Measurements from ENCODE around the gene PIP4K2B. TPM values are rescaled to one million over a fixed set of nuclear protein-coding genes. Genes with fewer than 3 reads are reported as not detected.

The PIP4K2B gene
- total and polyA plus RNA-seq, 9 of the 15 experiments (the other 6 are each of a cell fraction or from before 2014, with no cell fraction given): 3.7 to 29.9 (median 23.0) TPM

GRCh38 chr17:38747463-38748148 is 51.8 kb downstream of the PIP4K2B start (continued):
- TF ChIP-seq CTCFL (IDR thresholded peaks at IDR 0.05; ENCODE audit: borderline replicate concordance, insufficient read depth, low read depth, low read length, poor library complexity, severe bottlenecking): peak; percentile 63
- TF ChIP-seq TFAP4 (CRISPR knock-in tag; IDR thresholded peaks at IDR 0.05; ENCODE audit: borderline replicate concordance): no peak; the same call in 1 of the 2 replicates
- peak; percentile 56; the same call in 1 of the 2 replicates for TF ChIP-seq ZBTB40 (IDR thresholded peaks at IDR 0.05)
- no peak for TF ChIP-seq ZBTB40 (CRISPR knock-in tag; IDR thresholded peaks at IDR 0.05)
- TF ChIP-seq EP400 (IDR thresholded peaks at IDR 0.05): no peak
- TF ChIP-seq RAD51 (IDR thresholded peaks at IDR 0.05; ENCODE audit: borderline replicate concordance, low read depth): no peak
- peak in 1 of 2 experiments; percentile 49; a peak in 1 of 4 replicates for TF ChIP-seq HDAC1 (IDR thresholded peaks at IDR 0.05)
- no peak for TF ChIP-seq SMAD4 (CRISPR knock-in tag; conservative IDR thresholded peaks at IDR 0.05)
- TF ChIP-seq ELF4 (CRISPR knock-in tag; IDR thresholded peaks at IDR 0.05): 0 out of 2 replicates have a peak, but pooled peaks have one; percentile 23
- TF ChIP-seq ZNF277 (CRISPR knock-in tag; IDR thresholded peaks at IDR 0.05; ENCODE audit: borderline replicate concordance): no peak
- TF ChIP-seq ZBED1 (IDR thresholded peaks at IDR 0.05): no peak
- no peak for TF ChIP-seq ZNF175 (CRISPR knock-in tag; IDR thresholded peaks at IDR 0.05; ENCODE audit: low read depth)
